H1 (cell line): ENCODE measurements around the gene SLC22A3. TPM values are rescaled to one million over a fixed set of nuclear protein-coding genes. Genes with fewer than 3 reads are reported as not detected.

Experiments
- CTCF ChIA-PET: fragments of 300-600 bp; sonication (Branson Sonifier 250); formaldehyde crosslinking; loops from one replicate; lab custom pipeline; 2021; ENCODE audit not compliant: partially characterized antibody; lab: Charles Lee
- POLR2A ChIA-PET: fragments of 300-600 bp; sonication (Branson Sonifier 250); formaldehyde crosslinking; loops from one replicate; lab custom pipeline; 2021; ENCODE audit warnings: inconsistent platforms; ENCODE audit not compliant: partially characterized antibody; lab: Charles Lee
- DNase-seq, 2 experiments: peaks; one replicate each; pipeline versions ENCODE4 v3.0.0 to v3.0.0-alpha.2; 2010 to 2022; ENCODE audit warnings: low spot score in 2 of 2, low read depth in 1 of 2, mixed read lengths in 1 of 2
- FAIRE-seq: peaks from 2 replicates; lab custom pipeline; 2011; peaks lifted over from hg19 to GRCh38; lab: Jason Lieb, UNC
- H2AFZ ChIP-seq: 2 replicates; pipeline ENCODE4 v1.8.1; 2012; ENCODE audit warnings: low read length, inconsistent platforms
- H2AK5ac ChIP-seq: 2 replicates; pipeline ENCODE4 v1.6.1; 2013; ENCODE audit warnings: low read depth, low read length
- H2BK120ac ChIP-seq: replicated peaks from 2 replicates; pipeline ENCODE3; 2013; ENCODE audit warnings: low read depth, low read length, inconsistent platforms
- H2BK12ac ChIP-seq: 2 replicates; pipeline ENCODE4 v1.6.1; 2013; ENCODE audit warnings: low read depth, low read length
- H2BK15ac ChIP-seq: 2 replicates; pipeline ENCODE4 v1.6.1; 2013; ENCODE audit warnings: low read length
- H2BK20ac ChIP-seq: 2 replicates; pipeline ENCODE4 v1.6.1; 2013; ENCODE audit warnings: low read length
- H2BK5ac ChIP-seq: 2 replicates; pipeline ENCODE4 v1.6.1; 2013; ENCODE audit warnings: low read depth, low read length
- H3K14ac ChIP-seq: 2 replicates; pipeline ENCODE4 v1.6.1; 2013; ENCODE audit warnings: inconsistent platforms; ENCODE audit not compliant: insufficient read length
- H3K18ac ChIP-seq: 2 replicates; pipeline ENCODE4 v1.6.1; 2013; ENCODE audit warnings: low read length; ENCODE audit errors: extremely low read depth
- H3K23ac ChIP-seq: 2 replicates; pipeline ENCODE4 v1.6.1; 2013; ENCODE audit warnings: inconsistent platforms; ENCODE audit not compliant: insufficient read length
- H3K23me2 ChIP-seq: 2 replicates; pipeline ENCODE4 v1.6.1; 2013; ENCODE audit warnings: low read depth, low read length
- H3K27ac ChIP-seq: 2 replicates; pipeline ENCODE4 v1.6.1; 2011; ENCODE audit warnings: low read depth, low read length, inconsistent platforms
- H3K27me3 ChIP-seq, 4 experiments: replicated peaks in 1 of 4; 1 replicate in 1 of 4; 2 replicates in 3 of 4; pipeline versions ENCODE4 v1.6.1 to v1.8.1; 2011 to 2013; ENCODE audit warnings: low read length in 3 of 4, mild to moderate bottlenecking in 3 of 4, inconsistent platforms in 2 of 4, mixed read lengths in 2 of 4, moderate library complexity in 1 of 4; ENCODE audit not compliant: control insufficient read depth in 3 of 4, insufficient read depth in 3 of 4; ENCODE audit errors: extremely low read depth in 1 of 4
- H3K36me3 ChIP-seq, 4 experiments: 2 replicates each; pipeline versions ENCODE4 v1.6.1 to v1.8.1; 2011 to 2013; ENCODE audit warnings: mild to moderate bottlenecking in 4 of 4, low read length in 3 of 4, moderate library complexity in 2 of 4, control low read depth in 1 of 4, inconsistent platforms in 1 of 4; ENCODE audit not compliant: insufficient read depth in 4 of 4, control insufficient read depth in 2 of 4
- H3K4ac ChIP-seq: replicated peaks from 2 replicates; pipeline ENCODE3; 2013; ENCODE audit warnings: low read length, low read depth, mixed read lengths, inconsistent platforms; ENCODE audit not compliant: insufficient read length
- H3K4me1 ChIP-seq, 4 experiments: replicated peaks in 1 of 4; 1 replicate in 1 of 4; 2 replicates in 3 of 4; pipeline versions ENCODE4 v1.6.1 to v1.8.1; 2011 to 2013; ENCODE audit warnings: low read length in 3 of 4, inconsistent platforms in 2 of 4, mixed read lengths in 1 of 4; ENCODE audit not compliant: insufficient read depth in 4 of 4, control insufficient read depth in 3 of 4
- H3K4me2 ChIP-seq, 2 experiments: 2 replicates each; pipeline versions ENCODE4 v1.6.1 to v1.8.1; 2011 to 2013; ENCODE audit warnings: low read depth in 2 of 2, low read length in 2 of 2, control low read depth in 1 of 2, inconsistent platforms in 1 of 2, mild to moderate bottlenecking in 1 of 2; ENCODE audit not compliant: insufficient read depth in 1 of 2
- H3K4me3 ChIP-seq, 4 experiments: fragments of 200-600, 300-600 bp in 1 of 4; sonication (generic), shearing (Covaris generic), sonication (Bioruptor Twin) in 1 of 4; 2 replicates each; pipeline versions ENCODE4 v1.5.1 to v1.8.1; 2011 to 2016; ENCODE audit warnings: low read length in 4 of 4, low read depth in 3 of 4, control low read depth in 2 of 4, inconsistent platforms in 2 of 4, mild to moderate bottlenecking in 2 of 4, mixed read lengths in 1 of 4, moderate library complexity in 1 of 4; ENCODE audit not compliant: insufficient read depth in 2 of 4; ENCODE audit errors: extremely low read depth in 1 of 4
- H3K56ac ChIP-seq: replicated peaks from 2 replicates; pipeline ENCODE3; 2013; ENCODE audit warnings: low read depth, mild to moderate bottlenecking, mixed read lengths, low read length, inconsistent platforms; ENCODE audit not compliant: insufficient read length
- H3K79me1 ChIP-seq: 2 replicates; pipeline ENCODE4 v1.6.1; 2013; ENCODE audit warnings: low read depth, low read length, control low read depth
- H3K79me2 ChIP-seq, 2 experiments: 2 replicates each; pipeline versions ENCODE4 v1.6.1 to v1.8.1; 2012 to 2013; ENCODE audit warnings: low read length in 2 of 2, mild to moderate bottlenecking in 2 of 2, inconsistent platforms in 1 of 2; ENCODE audit not compliant: insufficient read depth in 2 of 2, control insufficient read depth in 1 of 2
- H3K9ac ChIP-seq, 4 experiments: replicated peaks in 1 of 4; 1 replicate in 1 of 4; 2 replicates in 3 of 4; pipeline versions ENCODE4 v1.6.1 to v1.8.1; 2011 to 2013; ENCODE audit warnings: low read depth in 3 of 4, low read length in 3 of 4, control low read depth in 2 of 4, mild to moderate bottlenecking in 2 of 4, moderate library complexity in 2 of 4, inconsistent platforms in 1 of 4; ENCODE audit errors: extremely low read depth in 1 of 4
- H3K9me3 ChIP-seq, 2 experiments: 2 replicates each; pipeline versions ENCODE4 v1.6.1 to v1.8.1; 2012 to 2013; ENCODE audit warnings: mild to moderate bottlenecking in 2 of 2, moderate library complexity in 2 of 2, control low read depth in 1 of 2, inconsistent platforms in 1 of 2, low read depth in 1 of 2, low read length in 1 of 2, mixed read lengths in 1 of 2; ENCODE audit not compliant: insufficient read depth in 2 of 2
- H4K20me1 ChIP-seq, 2 experiments: replicated peaks in 1 of 2; 2 replicates each; pipeline versions ENCODE3 to v1.8.1; 2011 to 2013; ENCODE audit warnings: inconsistent platforms in 2 of 2, low read length in 2 of 2, mild to moderate bottlenecking in 1 of 2; ENCODE audit not compliant: insufficient read depth in 2 of 2, control insufficient read depth in 1 of 2
- H4K5ac ChIP-seq: 2 replicates; pipeline ENCODE4 v1.6.1; 2013; ENCODE audit warnings: low read length, low read depth, mixed read lengths, inconsistent platforms; ENCODE audit not compliant: insufficient read length
- H4K8ac ChIP-seq: 2 replicates; pipeline ENCODE4 v1.8.0; 2013; ENCODE audit warnings: mild to moderate bottlenecking, moderate library complexity, low read length, inconsistent platforms; ENCODE audit not compliant: insufficient read depth; ENCODE audit errors: extremely low read depth
- H4K91ac ChIP-seq: replicated peaks from 2 replicates; pipeline ENCODE3; 2013; ENCODE audit warnings: low read length, mixed read lengths, inconsistent platforms; ENCODE audit not compliant: insufficient read length
- TEAD4 ChIP-seq: IDR thresholded peaks from 2 replicates; pipeline ENCODE4 v1.6.1; 2012; ENCODE audit warnings: low read depth, low read length, inconsistent platforms, mixed read lengths
- WGBS, 2 experiments: shearing (Covaris generic) in 1 of 2; methylation state at CpG; one replicate each; pipeline versions ENCODE4 v1.1.6 to v1.1.7; 2013 to 2015; ENCODE audit warnings: low lambda C conversion rate in 2 of 2, mixed read lengths in 2 of 2, inconsistent platforms in 1 of 2, low coverage in 1 of 2, missing lambda C conversion rate in 1 of 2; ENCODE audit not compliant: insufficient replicate concordance in 2 of 2, insufficient coverage in 1 of 2, insufficient read length in 1 of 2; ENCODE audit errors: extremely low coverage in 1 of 2, missing lambda C conversion rate in 1 of 2; 5-methylcytosine and 5-hydroxymethylcytosine counted together
- polyA plus RNA-seq, 7 experiments: library from polyadenylated mRNA; depleted of rRNA in 3 of 7; stranded (reverse) in 5 of 7; unstranded in 2 of 7; fragments of >200 nt in 5 of 7; fragments of 200-250 nt in 2 of 7; gene quantifications; 1 replicate in 5 of 7; 2 replicates in 1 of 7; 4 replicates in 1 of 7; pipeline versions ENCODE4 v1.2.1 to v1.2.3, GENCODE V29; 2011 to 2013; ENCODE audit warnings: missing spikeins in 2 of 7, mixed read lengths in 2 of 7
- total RNA-seq: library from RNA; stranded (reverse); fragmentation: NEBNext Ultra II Directional; extraction: Animal tissue kit (Norgen Biotek cat#: 25700); gene quantifications from 2 replicates; pipeline ENCODE4 v1.2.1, GENCODE V29; 2021

Gene SLC22A3
- total and polyA plus RNA-seq, 2 of the 8 experiments (the other 6 are each of a cell fraction or from before 2014, with no cell fraction given), result 1.0 to 2.9 TPM

DNA sequence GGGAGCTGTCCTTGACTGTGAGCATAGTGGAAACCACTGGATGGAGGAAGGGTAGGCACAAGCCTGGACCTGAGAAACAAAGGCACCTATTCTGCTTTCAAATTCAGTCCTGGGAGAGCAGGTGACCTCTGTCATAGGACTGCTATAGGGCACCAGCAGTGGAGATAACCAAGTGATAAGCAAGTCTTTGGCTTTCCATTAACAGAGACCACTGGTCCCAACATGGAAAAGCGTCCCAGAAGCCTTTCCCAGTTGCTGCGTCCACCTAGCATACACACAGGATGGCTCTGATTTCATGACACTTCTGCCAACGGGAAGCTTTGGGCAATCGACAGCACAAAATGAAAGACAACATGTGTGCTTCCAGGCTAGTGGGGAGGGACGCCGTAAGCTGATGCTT is 8.9 kb downstream of the SLC22A3 start:
- H2BK12ac ChIP-seq, result no peak overlapping the region
- H4K5ac ChIP-seq, result no peak overlapping the region
- no peaks in the 10 kb centered on the region; the same call in 1 of the 2 replicates for H3K79me1 ChIP-seq
- H3K4me2 ChIP-seq, result no peak overlapping the region
- 83% methylated on average over 6 of the region's 6 CpGs; no CpG with 5 or more reads in 1 of the 2 experiments for WGBS, 2 experiments
- 0 out of 7 replicates have a peak, but pooled peaks cover 0 to 3% (median 0%) of the 10 kb centered on the region in 4 experiments for H3K4me1 ChIP-seq
- H3K14ac ChIP-seq, result no peak overlapping the region
- no peaks in the 10 kb centered on the region for H3K9me3 ChIP-seq
- no peak overlapping the region for H3K18ac ChIP-seq
- no peak for FAIRE-seq
- H2AK5ac ChIP-seq, result no peak overlapping the region
- H3K23me2 ChIP-seq, result no peaks in the 10 kb centered on the region
- H2BK5ac ChIP-seq, result no peak overlapping the region
- no peaks in the 10 kb centered on the region for H3K36me3 ChIP-seq
- no peak for TF ChIP-seq TEAD4
- no peak overlapping the region for H4K91ac ChIP-seq
- H4K8ac ChIP-seq, result no peak overlapping the region
- no peak overlapping the region for H3K56ac ChIP-seq
- H2BK120ac ChIP-seq, result no peak overlapping the region
- no peak overlapping the region for H3K9ac ChIP-seq
- H2BK15ac ChIP-seq, result no peak overlapping the region
- ChIA-PET POLR2A (interaction anchor here (0.9 kb wide), 1 partner anchor 9 kb away, joined by 3 read pairs; the partner anchor contains the start of gene SLC22A3), CTCF (interaction anchor here (1.3 to 1.7 kb wide), 2 partner anchors 11 to 136 kb away, joined by 4 read pairs; no protein-coding TSS in a partner anchor)
- no peaks in the 10 kb centered on the region for H3K27me3 ChIP-seq
- no peak overlapping the region for H3K23ac ChIP-seq
- H2BK20ac ChIP-seq, result no peak overlapping the region
- no peak for DNase-seq
- H3K79me2 ChIP-seq, result no peaks in the 10 kb centered on the region
- no peaks in the 10 kb centered on the region for H4K20me1 ChIP-seq
- H2AFZ ChIP-seq, result no peak overlapping the region
- H3K27ac ChIP-seq, result no peak overlapping the region
- no peak overlapping the region for H3K4ac ChIP-seq
- no peak overlapping the region for H3K4me3 ChIP-seq
